Activated T-cell treated with anti-CD3 and anti-CD28 coated beads, Interleukin-2, amount 50 U/mL, for 24 hours (primary cell): Measurements from ENCODE around the gene FAM174C.
A peak's percentile ranks its signal among the peaks of the same experiment; 100 is the strongest.
"Not testable (repeated sequence)": the region's sequence is repeated elsewhere in the genome, so short reads cannot be mapped to it uniquely, and the experiment has no call there.

Experiments used
- DNase-seq: peaks from one replicate; pipeline ENCODE4 v3.0.0-alpha.2; 2020
- H3K27ac Mint-ChIP-seq: 2 replicates; pipeline ENCODE4 v1.8.0; 2020; ENCODE audit warnings: mild to moderate bottlenecking, mixed read lengths
- H3K27me3 Mint-ChIP-seq: 2 replicates; pipeline ENCODE4 v1.8.0; 2020; ENCODE audit warnings: mixed read lengths
- H3K36me3 Mint-ChIP-seq: 2 replicates; pipeline ENCODE4 v1.8.0; 2020; ENCODE audit warnings: low read depth, mixed read lengths
- H3K4me1 Mint-ChIP-seq: 2 replicates; pipeline ENCODE4 v1.8.0; 2020; ENCODE audit warnings: low read depth, mixed read lengths
- H3K4me3 Mint-ChIP-seq: 2 replicates; pipeline ENCODE4 v1.8.0; 2020; ENCODE audit warnings: mild to moderate bottlenecking, moderate library complexity, mixed read lengths
- H3K9me3 Mint-ChIP-seq: 2 replicates; pipeline ENCODE4 v1.8.0; 2020; ENCODE audit warnings: mixed read lengths

Gene FAM174C

GRCh38 chr19:1309977-1310852, 34.9 kb downstream of the FAM174C start:
- Mint-ChIP-seq H3K4me1 (no peaks in the 10 kb centered on the region), H3K27ac (no peak overlapping the region), H3K4me3 (no peak overlapping the region), H3K36me3 (no peaks in the 10 kb centered on the region), H3K27me3 (peaks cover 13% of the 10 kb centered on the region), H3K9me3 (no peaks in the 10 kb centered on the region)
- no peak for DNase-seq

- no peak overlapping the region for H3K4me3 Mint-ChIP-seq
- H3K4me1 Mint-ChIP-seq: no peaks in the 10 kb centered on the region
- no peaks in the 10 kb centered on the region for H3K36me3 Mint-ChIP-seq
- no peaks in the 10 kb centered on the region for H3K9me3 Mint-ChIP-seq
- H3K27ac Mint-ChIP-seq: no peak overlapping the region
- peaks cover 16% of the 10 kb centered on the region for H3K27me3 Mint-ChIP-seq
- DNase-seq: no peak
Measured at GRCh38 chr19:1310853-1311180, 35.5 kb downstream of the FAM174C start.

- DNase-seq: no peak
- Mint-ChIP-seq H3K36me3 (no peaks in the 10 kb centered on the region), H3K9me3 (no peaks in the 10 kb centered on the region), H3K4me3 (no peak overlapping the region), H3K4me1 (peaks cover 1% of the 10 kb centered on the region), H3K27me3 (peaks cover 22% of the 10 kb centered on the region), H3K27ac (no peak overlapping the region)
Measured at GRCh38 chr19:1311543-1312091, 36.3 kb downstream of the FAM174C start.

- no peak for DNase-seq
- peaks cover 1% of the 10 kb centered on the region for H3K4me1 Mint-ChIP-seq
- H3K9me3 Mint-ChIP-seq: no peaks in the 10 kb centered on the region
- peaks cover 36% of the 10 kb centered on the region for H3K27me3 Mint-ChIP-seq
- H3K36me3 Mint-ChIP-seq: no peaks in the 10 kb centered on the region
- H3K27ac Mint-ChIP-seq: no peak overlapping the region
- no peak overlapping the region for H3K4me3 Mint-ChIP-seq
Measured at GRCh38 chr19:1312767-1313694, 37.7 kb downstream of the FAM174C start.

- Mint-ChIP-seq H3K36me3 (no peaks in the 10 kb centered on the region), H3K4me3 (no peak overlapping the region), H3K9me3 (no peaks in the 10 kb centered on the region), H3K27ac (no peak overlapping the region), H3K4me1 (peaks cover 1% of the 10 kb centered on the region), H3K27me3 (peaks cover 42% of the 10 kb centered on the region)
- no peak for DNase-seq
Measured at GRCh38 chr19:1313695-1314613, 38.6 kb downstream of the FAM174C start.

GRCh38 chr19:1315470-1316166, 40.3 kb downstream of the FAM174C start:
- Mint-ChIP-seq H3K4me1 (peaks cover 1% of the 10 kb centered on the region), H3K4me3 (no peak overlapping the region), H3K36me3 (no peaks in the 10 kb centered on the region), H3K27me3 (peaks cover 48% of the 10 kb centered on the region), H3K27ac (no peak overlapping the region), H3K9me3 (no peaks in the 10 kb centered on the region)
- DNase-seq: peak; percentile 57

GRCh38 chr19:1316466-1316865, 41.1 kb downstream of the FAM174C start:
- Mint-ChIP-seq H3K27ac (no peak overlapping the region), H3K27me3 (peaks cover 52% of the 10 kb centered on the region), H3K9me3 (no peaks in the 10 kb centered on the region), H3K4me3 (no peak overlapping the region), H3K4me1 (peaks cover 1% of the 10 kb centered on the region), H3K36me3 (no peaks in the 10 kb centered on the region)
- DNase-seq: no peak

- peaks cover 54% of the 10 kb centered on the region for H3K27me3 Mint-ChIP-seq
Measured at GRCh38 chr19:1317274-1318003, 42.1 kb downstream of the FAM174C start.

GRCh38 chr19:1318678-1319471, 43.5 kb downstream of the FAM174C start:
- DNase-seq: no peak
- Mint-ChIP-seq H3K27ac (no peak overlapping the region), H3K9me3 (no peaks in the 10 kb centered on the region), H3K4me3 (no peak overlapping the region), H3K36me3 (no peaks in the 10 kb centered on the region), H3K4me1 (peaks cover 1% of the 10 kb centered on the region), H3K27me3 (peaks cover 61% of the 10 kb centered on the region)

More at GRCh38 chr19:1317274-1318003, 42.1 kb downstream of the FAM174C start:
- Mint-ChIP-seq H3K36me3 (no peaks in the 10 kb centered on the region), H3K27ac (no peak overlapping the region), H3K4me3 (no peak overlapping the region), H3K4me1 (peaks cover 1% of the 10 kb centered on the region), H3K9me3 (no peaks in the 10 kb centered on the region)
- no peak for DNase-seq

- DNase-seq, H3K36me3 Mint-ChIP-seq, H3K27ac Mint-ChIP-seq, H3K4me1 Mint-ChIP-seq, H3K4me3 Mint-ChIP-seq, H3K9me3 Mint-ChIP-seq: not testable (repeated sequence)
- peaks cover 62% of the 10 kb centered on the region for H3K27me3 Mint-ChIP-seq
Measured at GRCh38 chr19:1320282-1320650, 44.9 kb downstream of the FAM174C start.

- H3K4me1 Mint-ChIP-seq: peaks cover 2% of the 10 kb centered on the region
- no peaks in the 10 kb centered on the region for H3K36me3 Mint-ChIP-seq
- H3K27me3 Mint-ChIP-seq: peaks cover 64% of the 10 kb centered on the region
- no peak for DNase-seq
- no peaks in the 10 kb centered on the region for H3K9me3 Mint-ChIP-seq
- no peak overlapping the region for H3K27ac Mint-ChIP-seq
- H3K4me3 Mint-ChIP-seq: no peak overlapping the region
Measured at GRCh38 chr19:1321539-1321938, 46.2 kb downstream of the FAM174C start.

GRCh38 chr19:1322198-1322981, 47.1 kb downstream of the FAM174C start:
- Mint-ChIP-seq H3K4me3 (no peak overlapping the region), H3K9me3 (no peaks in the 10 kb centered on the region), H3K4me1 (peaks cover 2% of the 10 kb centered on the region), H3K36me3 (no peaks in the 10 kb centered on the region), H3K27ac (no peak overlapping the region), H3K27me3 (peaks cover 55% of the 10 kb centered on the region)
- DNase-seq: no peak
